GM23248 (cell line): ENCODE data around the gene C5orf15. TPM values are rescaled to one million over a fixed set of nuclear protein-coding genes. Genes with fewer than 3 reads are reported as not detected.

Experiments used
- DNase-seq: peaks from one replicate; pipeline ENCODE4 v3.0.0-alpha.2; 2015
- H2AFZ ChIP-seq: fragments of 200-600 bp; sonication (generic); 2 replicates; pipeline ENCODE4 v1.6.1; 2016; ENCODE audit warnings: antibody characterized with exemption
- H3F3A ChIP-seq: fragments of 200-600 bp; sonication (generic); 2 replicates; pipeline ENCODE4 v1.6.1; 2016; ENCODE audit warnings: mild to moderate bottlenecking, antibody characterized with exemption, mixed run types; ENCODE audit not compliant: insufficient read depth
- H3K27ac ChIP-seq: fragments of 200-600 bp; sonication (generic); 2 replicates; pipeline ENCODE4 v1.5.1; 2016; ENCODE audit warnings: mild to moderate bottlenecking
- H3K27me3 ChIP-seq: fragments of 200-600 bp; sonication (generic); replicated peaks from 2 replicates; pipeline ENCODE4 v1.6.1; 2016; ENCODE audit warnings: mild to moderate bottlenecking; ENCODE audit not compliant: insufficient read depth
- H3K36me3 ChIP-seq: fragments of 200-600 bp; sonication (generic); 2 replicates; pipeline ENCODE4 v1.6.1; 2016; ENCODE audit warnings: low read depth, mild to moderate bottlenecking
- H3K4me1 ChIP-seq: fragments of 200-600 bp; sonication (generic); 2 replicates; pipeline ENCODE4 v1.6.1; 2016; ENCODE audit warnings: mild to moderate bottlenecking; ENCODE audit not compliant: insufficient read depth
- H3K4me2 ChIP-seq: fragments of 200-600 bp; sonication (generic); one replicate; pipeline ENCODE4 v1.6.1; 2016; ENCODE audit warnings: mild to moderate bottlenecking; ENCODE audit not compliant: unreplicated experiment
- H3K4me3 ChIP-seq: fragments of 200-600 bp; sonication (generic); 2 replicates; pipeline ENCODE4 v1.5.1; 2016; ENCODE audit warnings: mild to moderate bottlenecking
- H3K79me2 ChIP-seq: fragments of 200-600 bp; sonication (generic); 2 replicates; pipeline ENCODE4 v1.6.1; 2016; ENCODE audit warnings: mild to moderate bottlenecking; ENCODE audit not compliant: insufficient read depth
- H3K9ac ChIP-seq: fragments of 200-600 bp; sonication (generic); 2 replicates; pipeline ENCODE4 v1.6.1; 2016; ENCODE audit warnings: mild to moderate bottlenecking
- H3K9me2 ChIP-seq: fragments of 200-600 bp; sonication (generic); 2 replicates; pipeline ENCODE4 v1.6.1; 2016; ENCODE audit warnings: mixed run types, mild to moderate bottlenecking, moderate library complexity; ENCODE audit not compliant: insufficient read depth
- H3K9me3 ChIP-seq: fragments of 200-600 bp; sonication (generic); one replicate; pipeline ENCODE4 v1.6.1; 2017; ENCODE audit warnings: low read depth
- H4K20me1 ChIP-seq: fragments of 200-600 bp; sonication (generic); 2 replicates; pipeline ENCODE4 v1.6.0; 2016; ENCODE audit not compliant: insufficient read depth
- EZH2 ChIP-seq: fragments of 200-600 bp; sonication (generic); IDR thresholded peaks from 2 replicates; pipeline ENCODE4 v1.6.1; 2018; ENCODE audit warnings: antibody characterized with exemption, mild to moderate bottlenecking; ENCODE audit not compliant: insufficient read depth, poor library complexity, severe bottlenecking
- EZH2phosphoT487 ChIP-seq: fragments of 200-600 bp; sonication (generic); IDR thresholded peaks from 2 replicates; pipeline ENCODE4 v1.6.1; 2018; ENCODE audit warnings: antibody characterized with exemption, moderate library complexity, mild to moderate bottlenecking, low read depth; ENCODE audit not compliant: insufficient read depth
- WGBS, 2 experiments: methylation state at CpG; one replicate each; pipeline ENCODE4 v1.1.6; 2015 to 2017; ENCODE audit warnings: low lambda C conversion rate in 2 of 2, low coverage in 1 of 2; ENCODE audit errors: missing lambda C conversion rate in 2 of 2; 5-methylcytosine and 5-hydroxymethylcytosine counted together
- in situ Hi-C: fragments of 300-500 bp; cut with MboI; formaldehyde crosslinking; loops from 2 replicates; pipeline ENCODE4 v1.15.0; 2020
- polyA plus RNA-seq: library from polyadenylated mRNA; unstranded; fragments of >200 nt; fragmentation: Nextera tagmentation; extraction: Ambion mirVana; gene quantifications from 2 replicates; pipeline ENCODE4 v1.2.1, GENCODE V29; 2016
- total RNA-seq: library from RNA; depleted of rRNA; stranded (reverse); fragments of >200 nt; shearing (Covaris generic); gene quantifications from 2 replicates; pipeline ENCODE4 v1.2.3, GENCODE V29; 2014

The C5orf15 gene
- total and polyA plus RNA-seq, 2 experiments from 2014 or later: 122 to 128 TPM

GRCh38 chr5:133995341-133995740 lies 26.9 kb upstream of the C5orf15 start:
- Histone ChIP-seq H3F3A (peaks cover 23% of the 10 kb centered on the region; the same call in 1 of the 2 replicates), H3K9me3 (no peaks in the 10 kb centered on the region), H2AFZ (no peak overlapping the region), H3K9ac (0 out of 2 replicates have a peak overlapping the region, but pooled peaks have one; percentile 19), H3K9me2 (no peaks in the 10 kb centered on the region), H3K27me3 (no peaks in the 10 kb centered on the region), H3K27ac (no peak overlapping the region), H3K4me3 (no peak overlapping the region), H4K20me1 (peaks cover 43% of the 10 kb centered on the region), H3K4me1 (peaks cover 44% of the 10 kb centered on the region), H3K36me3 (peaks cover 16% of the 10 kb centered on the region), H3K4me2 (peak overlapping the region; percentile 12), H3K79me2 (peaks cover 100% of the 10 kb centered on the region)
- in situ Hi-C loops: no loop called here
- peak; percentile 43 for DNase-seq
- TF ChIP-seq EZH2 (no peak), EZH2phosphoT487 (no peak)
- 55 to 59% methylated on average over 8 of the region's 8 CpGs for WGBS, 2 experiments

GRCh38 chr5:133994990-133995333 lies 26.5 kb upstream of the C5orf15 start:
- Histone ChIP-seq H3K9ac (no peak overlapping the region), H3K27me3 (no peaks in the 10 kb centered on the region), H3K36me3 (peaks cover 19% of the 10 kb centered on the region), H4K20me1 (peaks cover 43% of the 10 kb centered on the region), H3K9me3 (no peaks in the 10 kb centered on the region), H3K4me3 (no peak overlapping the region), H3K27ac (no peak overlapping the region), H3K4me2 (peak overlapping the region; percentile 12), H3F3A (peaks cover 23% of the 10 kb centered on the region; the same call in 1 of the 2 replicates), H2AFZ (no peak overlapping the region), H3K4me1 (peaks cover 44% of the 10 kb centered on the region), H3K9me2 (no peaks in the 10 kb centered on the region), H3K79me2 (peaks cover 100% of the 10 kb centered on the region)
- no peak for DNase-seq
- 95 to 100% methylated on average over 6 of the region's 6 CpGs for WGBS, 2 experiments
- no peak for TF ChIP-seq EZH2
- no peak for TF ChIP-seq EZH2phosphoT487
- in situ Hi-C loops: no loop called here

- Histone ChIP-seq H3K9me3 (no peaks in the 10 kb centered on the region), H3K79me2 (peaks cover 100% of the 10 kb centered on the region), H2AFZ (no peak overlapping the region), H3K9me2 (no peaks in the 10 kb centered on the region), H3K4me2 (no peak overlapping the region), H3F3A (peaks cover 23% of the 10 kb centered on the region; the same call in 1 of the 2 replicates), H3K4me1 (peaks cover 44% of the 10 kb centered on the region), H4K20me1 (peaks cover 43% of the 10 kb centered on the region), H3K27me3 (no peaks in the 10 kb centered on the region), H3K9ac (no peak overlapping the region), H3K27ac (no peak overlapping the region), H3K4me3 (no peak overlapping the region), H3K36me3 (peaks cover 24% of the 10 kb centered on the region)
- WGBS, 2 experiments: 67% methylated on average over 9 of the region's 9 CpGs
- in situ Hi-C loops: no loop called here
- DNase-seq: no peak
- TF ChIP-seq EZH2phosphoT487 (no peak), EZH2 (no peak)
Observed at GRCh38 chr5:133994297-133994989, 26.0 kb upstream of the C5orf15 start.

- 20 to 25% methylated on average over 2 of the region's 2 CpGs for WGBS, 2 experiments
- Histone ChIP-seq H3K4me1 (peaks cover 44% of the 10 kb centered on the region), H3K9ac (0 out of 2 replicates have a peak overlapping the region, but pooled peaks have one; percentile 12), H3K36me3 (peaks cover 34% of the 10 kb centered on the region), H2AFZ (no peak overlapping the region), H3K4me2 (peak overlapping the region; percentile 50), H3K27ac (peak overlapping the region; percentile 36), H4K20me1 (peaks cover 43% of the 10 kb centered on the region), H3K27me3 (no peaks in the 10 kb centered on the region), H3K4me3 (no peak overlapping the region), H3K79me2 (peaks cover 100% of the 10 kb centered on the region), H3K9me2 (no peaks in the 10 kb centered on the region), H3K9me3 (no peaks in the 10 kb centered on the region), H3F3A (peaks cover 23% of the 10 kb centered on the region; the same call in 1 of the 2 replicates)
- peak; percentile 86 for DNase-seq
- TF ChIP-seq EZH2phosphoT487: no peak
- no peak for TF ChIP-seq EZH2
- in situ Hi-C loops: no loop called here
Observed at GRCh38 chr5:133993185-133993936, 24.9 kb upstream of the C5orf15 start.
